Coronary artery (tissue), 2 donors: ENCODE measurements around the gene IARS1.

Experiments
- DNase-seq: peaks from one replicate; pipeline ENCODE4 v3.0.0-alpha.2; 2017; ENCODE audit warnings: low spot score
- H3K27ac ChIP-seq, 2 donors: fragments of 200-600 bp; sonication (generic); one replicate each; pipeline ENCODE4 v1.5.1; 2016 to 2019
- H3K4me3 ChIP-seq: fragments of 200-600 bp; sonication (generic); 2 replicates; pipeline ENCODE4 v1.5.1; 2016; ENCODE audit warnings: mild to moderate bottlenecking, moderate library complexity
- TF ChIP-seq, protein P1 (sequence below): fragments of 200-600 bp; sonication (generic); IDR thresholded peaks from one replicate; pipeline ENCODE4 v1.5.1; 2019; ENCODE audit warnings: antibody characterized with exemption

The IARS1 gene

DNA sequence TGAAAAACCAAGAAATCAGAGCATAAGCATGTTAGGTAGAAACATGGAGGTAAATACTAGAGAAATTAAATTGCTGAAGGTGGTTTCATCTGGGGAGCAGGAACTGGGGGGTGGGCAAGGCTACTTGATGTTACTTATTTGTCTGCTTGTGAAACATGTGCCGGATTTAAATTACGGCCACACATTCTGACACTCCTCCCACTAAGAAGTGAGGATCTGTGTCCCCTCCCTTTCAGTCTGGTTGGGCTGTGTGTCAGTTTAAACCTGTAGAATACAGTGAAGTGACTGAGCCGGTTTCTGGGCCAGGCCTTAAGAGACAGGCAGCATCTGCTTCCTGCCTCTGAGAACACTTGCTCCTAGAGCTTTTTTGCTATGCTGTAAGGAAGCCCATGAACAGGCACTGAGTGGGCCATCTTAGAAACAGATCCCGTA is 2.3 kb upstream of the IARS1 start:
- TF ChIP-seq, protein P1, sequence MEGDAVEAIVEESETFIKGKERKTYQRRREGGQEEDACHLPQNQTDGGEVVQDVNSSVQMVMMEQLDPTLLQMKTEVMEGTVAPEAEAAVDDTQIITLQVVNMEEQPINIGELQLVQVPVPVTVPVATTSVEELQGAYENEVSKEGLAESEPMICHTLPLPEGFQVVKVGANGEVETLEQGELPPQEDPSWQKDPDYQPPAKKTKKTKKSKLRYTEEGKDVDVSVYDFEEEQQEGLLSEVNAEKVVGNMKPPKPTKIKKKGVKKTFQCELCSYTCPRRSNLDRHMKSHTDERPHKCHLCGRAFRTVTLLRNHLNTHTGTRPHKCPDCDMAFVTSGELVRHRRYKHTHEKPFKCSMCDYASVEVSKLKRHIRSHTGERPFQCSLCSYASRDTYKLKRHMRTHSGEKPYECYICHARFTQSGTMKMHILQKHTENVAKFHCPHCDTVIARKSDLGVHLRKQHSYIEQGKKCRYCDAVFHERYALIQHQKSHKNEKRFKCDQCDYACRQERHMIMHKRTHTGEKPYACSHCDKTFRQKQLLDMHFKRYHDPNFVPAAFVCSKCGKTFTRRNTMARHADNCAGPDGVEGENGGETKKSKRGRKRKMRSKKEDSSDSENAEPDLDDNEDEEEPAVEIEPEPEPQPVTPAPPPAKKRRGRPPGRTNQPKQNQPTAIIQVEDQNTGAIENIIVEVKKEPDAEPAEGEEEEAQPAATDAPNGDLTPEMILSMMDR = no peak
- H3K4me3 ChIP-seq = no peak overlapping the region
- no peak for DNase-seq
- H3K27ac ChIP-seq = no peak overlapping the region

DNA sequence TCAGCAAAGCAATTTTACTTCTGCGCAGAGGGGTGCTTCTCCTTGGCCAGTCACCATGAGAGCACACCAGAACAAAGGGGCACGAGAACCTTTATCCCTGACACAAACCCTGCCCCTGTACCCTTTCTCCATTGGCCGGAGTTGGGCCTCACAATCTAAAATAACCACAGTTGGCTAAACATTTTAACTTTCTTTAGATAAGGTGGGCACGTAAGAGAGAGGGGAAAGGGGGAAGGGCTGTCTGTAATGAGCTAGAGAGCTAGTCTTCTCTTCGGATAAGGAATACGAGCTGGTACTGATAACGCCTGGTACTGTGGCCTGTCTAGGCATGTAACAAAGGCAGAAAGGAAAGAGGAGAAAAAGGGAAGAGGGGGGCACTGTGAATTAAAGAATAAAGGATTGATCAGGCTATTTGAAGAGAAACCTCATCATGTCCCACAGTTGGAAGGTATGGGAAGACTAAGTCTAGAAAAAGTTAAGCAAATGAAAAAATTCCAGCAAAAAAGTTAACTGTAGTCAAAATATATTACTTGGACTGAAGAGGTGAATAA is 1.8 kb upstream of the IARS1 start:
- Histone ChIP-seq H3K4me3 (no peak overlapping the region), H3K27ac (no peak overlapping the region)
- no peak for DNase-seq
- TF ChIP-seq, protein P1 = no peak

DNA sequence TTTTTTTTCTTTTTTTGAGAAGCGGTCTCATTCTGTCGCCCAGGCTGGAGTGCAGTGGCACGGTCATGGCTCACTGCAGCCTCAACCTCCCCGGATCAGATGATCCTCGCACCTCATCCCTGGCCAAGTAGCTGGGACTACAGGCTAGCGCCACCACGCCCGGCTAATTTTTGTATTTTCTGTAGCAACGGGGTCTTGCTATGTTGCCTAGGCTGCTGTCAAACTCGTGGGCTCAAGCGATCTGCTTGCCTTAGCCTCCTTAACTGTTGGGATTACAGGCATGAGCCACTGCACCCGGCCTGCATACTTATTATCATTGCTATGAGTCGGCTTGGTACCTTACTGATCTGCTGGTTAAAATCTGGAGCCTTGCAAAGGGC is 790 bp upstream of the IARS1 start:
- no peak for DNase-seq

DNA sequence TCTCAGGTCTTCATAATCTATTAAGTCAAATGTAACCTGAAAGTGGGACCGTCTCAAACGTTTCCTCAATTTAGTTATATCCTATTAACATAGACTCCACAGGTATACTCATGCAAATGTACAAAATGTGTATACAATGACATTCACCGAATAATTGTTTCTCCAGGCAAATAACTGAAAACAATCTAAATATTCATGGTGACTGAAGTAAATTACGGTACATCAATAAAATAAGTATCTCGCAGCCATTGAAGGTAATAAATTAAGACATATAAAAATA is 482 bp downstream of the IARS1 start:
- Histone ChIP-seq H3K4me3 (peak overlapping the region; percentile 77), H3K27ac (peak overlapping the region in 1 of 2 donors; percentile 47)
- DNase-seq = no peak
- TF ChIP-seq, protein P1 = no peak

More for the DNA sequence above, 790 bp upstream of the IARS1 start:
- TF ChIP-seq, protein P1 = no peak
- Histone ChIP-seq H3K27ac (peak overlapping the region; percentile 52 to 75), H3K4me3 (peak overlapping the region; percentile 77)

DNA sequence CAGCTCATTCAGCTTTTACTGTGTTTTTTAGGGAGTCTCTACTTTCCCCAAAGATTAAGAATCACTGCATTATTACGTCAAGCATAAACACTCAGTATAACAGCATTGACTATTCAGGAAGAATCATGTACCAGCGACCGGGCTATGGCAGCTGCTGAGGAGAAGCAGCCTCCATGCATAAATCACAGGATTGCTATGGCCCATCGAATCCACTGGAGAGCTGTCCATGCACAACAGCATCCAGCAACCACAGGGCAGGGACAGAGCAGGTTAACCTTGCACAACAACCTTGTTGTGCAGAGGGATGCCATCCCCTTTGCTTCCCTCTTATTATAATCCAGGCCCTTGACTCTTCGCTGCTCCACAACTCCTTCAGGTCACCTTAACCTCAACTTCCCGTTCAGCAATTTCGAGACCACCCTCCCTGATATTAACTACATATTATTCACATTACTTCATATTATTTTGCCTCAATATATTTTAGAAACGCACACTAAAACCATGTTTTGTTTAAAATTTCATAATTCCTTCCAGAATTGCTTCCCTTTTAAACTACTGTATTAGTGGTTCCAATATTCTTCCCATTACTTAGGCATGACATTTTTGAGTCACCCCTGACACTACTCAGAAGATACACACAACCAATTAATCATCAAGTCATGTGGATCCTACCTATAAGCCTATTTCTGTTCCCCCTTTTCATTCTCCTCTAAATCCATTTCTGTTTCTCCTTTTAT is 991 bp downstream of the IARS1 start:
- peak overlapping the region; percentile 77 for H3K4me3 ChIP-seq
- TF ChIP-seq, protein P1 = no peak
- no peak for DNase-seq
- H3K27ac ChIP-seq = peak overlapping the region in 1 of 2 donors; percentile 47

DNA sequence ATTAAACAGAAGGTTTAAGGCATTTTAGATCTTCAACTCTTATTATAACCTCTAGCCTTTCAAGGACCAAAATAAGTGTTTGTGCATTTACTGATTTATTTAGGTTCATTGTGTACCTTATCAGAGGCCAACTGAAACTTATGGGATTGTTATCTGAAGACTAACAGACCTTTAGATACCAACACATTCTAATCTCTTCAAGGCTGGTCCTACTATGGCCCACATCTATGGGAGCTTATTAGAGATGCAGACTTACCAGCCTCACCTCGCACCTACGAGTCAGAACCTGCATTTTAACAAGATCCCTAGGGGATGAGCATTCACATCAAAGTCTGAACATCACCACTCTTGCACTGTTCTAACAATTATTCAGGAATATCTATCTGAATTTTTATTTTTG is 1.9 kb downstream of the IARS1 start:
- no peak for DNase-seq
- TF ChIP-seq, protein P1 = no peak
- Histone ChIP-seq H3K27ac (no peak overlapping the region), H3K4me3 (no peak overlapping the region)

DNA sequence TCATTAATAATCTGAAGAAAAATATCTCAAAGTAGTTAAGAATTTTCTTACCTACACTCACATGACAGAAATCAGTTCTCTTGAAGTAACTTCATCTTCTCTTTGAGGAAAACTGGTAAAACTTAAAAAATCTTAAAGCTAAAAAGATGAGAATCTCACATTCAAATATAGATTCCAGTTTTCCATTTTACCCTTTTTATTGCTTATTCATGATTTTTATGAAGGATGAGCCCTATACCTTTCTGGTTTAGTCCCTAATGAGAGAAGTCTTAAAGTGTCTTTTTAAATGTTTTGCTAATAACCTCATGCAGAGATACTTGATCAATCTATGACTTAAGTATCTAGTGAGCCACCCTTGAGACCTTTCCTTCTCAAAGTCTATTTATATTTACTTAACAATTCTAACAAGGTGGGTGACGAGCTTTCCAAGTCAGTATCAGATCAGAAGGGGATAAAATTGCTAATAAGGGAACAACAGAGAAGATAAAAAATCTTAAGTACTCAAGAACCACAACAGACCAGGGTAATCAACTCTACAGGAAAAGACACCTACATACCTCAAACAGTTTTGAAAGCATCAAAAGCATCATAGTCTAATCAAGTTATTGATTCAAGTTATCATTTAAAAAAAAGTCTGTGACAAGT is 2.6 kb downstream of the IARS1 start:
- TF ChIP-seq, protein P1 = no peak
- no peak overlapping the region for H3K27ac ChIP-seq

More for the DNA sequence above, 2.6 kb downstream of the IARS1 start:
- no peak overlapping the region for H3K4me3 ChIP-seq
- DNase-seq = no peak
